GM10847 (cell line): ENCODE measurements around the gene RTN4RL1.

Experiments
- POLR2A ChIP-seq: IDR thresholded peaks from 2 replicates; pipeline ENCODE4 v1.6.1; 2011; ENCODE audit not compliant: insufficient read length; ENCODE audit errors: extremely low read depth

The RTN4RL1 gene

DNA sequence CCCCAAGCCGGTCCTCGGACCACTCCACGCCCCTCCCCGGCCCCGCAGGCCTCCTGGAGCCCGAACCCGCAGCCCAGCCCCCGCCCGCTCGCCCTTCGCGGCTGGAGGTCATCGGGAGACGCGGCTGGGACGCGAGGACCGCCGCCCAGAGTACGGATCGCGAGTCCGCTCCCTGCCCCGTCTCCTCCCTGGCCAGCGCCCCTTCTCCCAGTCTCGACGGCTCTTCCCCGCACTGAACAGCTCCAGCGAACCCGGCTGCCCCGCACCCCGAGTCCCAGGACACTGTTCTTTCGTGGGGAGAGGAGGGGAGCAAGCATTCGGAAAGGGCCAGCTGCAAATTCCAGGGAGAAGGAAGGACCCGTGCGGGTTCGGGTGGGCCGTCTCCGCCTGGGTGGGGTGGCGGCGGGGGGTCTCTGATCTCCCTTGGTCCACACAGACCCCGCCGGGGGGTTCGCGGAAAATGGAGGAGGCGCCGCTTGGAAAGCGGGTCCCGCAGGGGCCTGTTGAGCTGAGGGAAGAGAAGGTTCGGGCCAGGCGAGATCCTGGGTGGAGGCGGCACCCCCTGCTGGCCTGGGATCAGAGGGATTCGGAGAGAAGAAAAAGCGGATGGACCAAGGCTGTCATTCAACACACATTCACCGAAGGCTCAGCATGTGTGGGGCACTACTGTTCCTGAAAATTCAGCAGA is 632 bp upstream of the RTN4RL1 start:
- TF ChIP-seq POLR2A: no peak

DNA sequence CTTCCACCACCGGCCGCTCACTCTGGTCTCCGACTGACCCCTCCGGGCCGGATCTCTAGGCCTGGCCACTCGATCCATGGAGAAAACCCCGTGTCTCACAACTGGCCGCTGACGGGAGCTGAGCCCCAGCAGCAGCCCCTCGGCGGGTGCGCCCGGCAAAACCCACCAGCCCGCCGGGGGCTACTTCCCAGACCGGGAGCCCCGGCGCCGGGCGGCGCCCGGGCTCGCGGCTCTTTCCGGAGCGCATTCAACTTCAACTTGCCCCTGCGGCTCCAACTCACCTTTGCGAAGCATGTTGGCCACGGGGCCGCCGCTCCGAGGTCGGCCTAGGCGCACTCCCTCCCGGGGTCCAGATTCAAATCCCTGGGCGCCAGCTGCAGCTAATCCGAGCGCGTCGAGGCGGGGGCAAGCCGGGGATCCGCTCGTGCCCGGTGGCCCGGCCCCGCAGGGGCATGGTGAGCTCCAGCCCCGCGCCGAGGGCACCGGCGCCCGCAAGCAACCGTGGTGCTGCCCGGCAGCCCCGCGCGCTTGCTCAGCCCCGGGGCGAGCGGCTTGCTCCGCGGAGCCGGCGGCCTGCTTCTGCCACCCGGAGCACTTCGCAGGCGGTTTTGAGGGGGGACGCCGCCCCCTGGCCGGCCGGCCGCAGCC is 438 bp downstream of the RTN4RL1 start:
- TF ChIP-seq POLR2A: no peak

DNA sequence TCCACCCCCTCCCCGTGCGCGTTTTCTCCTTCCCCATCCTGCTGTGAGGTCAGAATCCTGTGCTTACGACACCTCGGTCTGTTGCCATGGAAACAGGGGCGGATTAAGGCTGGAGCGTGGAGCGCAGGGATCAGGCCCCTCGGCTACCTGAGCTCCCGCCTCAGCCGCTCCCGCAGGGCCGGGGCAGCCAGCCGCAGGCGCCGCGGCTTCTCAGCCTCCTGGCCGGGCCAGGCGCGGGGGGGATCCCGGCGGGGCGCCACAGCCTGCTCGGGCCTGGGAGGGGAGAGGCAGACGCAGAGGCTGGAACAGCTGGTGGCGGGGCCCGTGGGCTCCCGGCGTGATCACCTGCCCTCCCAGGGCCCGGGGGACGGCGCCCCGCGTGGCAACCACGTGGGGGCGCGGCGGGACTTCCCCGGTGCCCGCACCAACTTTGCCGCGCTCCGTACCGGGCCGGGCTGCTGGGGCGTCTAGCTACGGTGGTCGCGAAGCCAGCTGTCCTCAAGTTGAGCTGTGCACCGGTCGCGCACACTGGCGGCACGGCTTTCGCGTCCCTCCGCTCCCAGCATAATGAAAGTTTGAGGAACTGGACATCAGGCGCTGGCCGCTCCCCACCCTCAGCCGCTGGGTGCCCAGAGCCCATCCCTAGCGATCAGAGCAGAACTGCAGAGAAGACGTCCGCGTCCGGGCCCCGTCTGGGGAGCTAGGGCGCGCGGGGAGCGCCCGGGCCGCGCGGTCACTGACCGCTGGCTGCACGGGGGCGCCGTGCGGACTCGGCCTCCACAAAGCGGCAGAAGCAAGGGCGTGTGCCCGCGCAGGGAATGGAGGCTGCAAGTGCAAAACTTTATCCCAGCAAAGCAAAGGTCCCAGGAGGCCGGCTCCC is 1.2 kb downstream of the RTN4RL1 start:
- TF ChIP-seq POLR2A: no peak

DNA sequence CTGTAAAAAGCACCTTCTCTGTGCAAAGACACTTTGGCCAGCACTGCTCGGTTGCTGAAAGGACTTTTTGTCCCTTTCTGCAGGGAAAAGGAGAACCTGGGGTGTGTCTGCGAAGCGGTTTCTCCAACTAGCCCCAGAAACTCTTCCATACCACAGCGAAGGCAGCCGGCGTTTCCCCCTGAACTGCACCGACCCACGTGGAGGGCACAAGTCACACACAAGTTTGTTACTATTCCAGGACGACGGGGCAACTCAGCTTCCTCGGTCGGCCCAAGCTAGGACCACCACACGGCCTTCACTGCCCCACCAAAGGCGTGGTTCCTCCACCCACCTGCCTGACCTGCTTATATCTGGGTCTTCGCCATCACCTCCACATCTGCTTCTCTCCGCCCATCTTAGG is 1.9 kb downstream of the RTN4RL1 start:
- TF ChIP-seq POLR2A: no peak

DNA sequence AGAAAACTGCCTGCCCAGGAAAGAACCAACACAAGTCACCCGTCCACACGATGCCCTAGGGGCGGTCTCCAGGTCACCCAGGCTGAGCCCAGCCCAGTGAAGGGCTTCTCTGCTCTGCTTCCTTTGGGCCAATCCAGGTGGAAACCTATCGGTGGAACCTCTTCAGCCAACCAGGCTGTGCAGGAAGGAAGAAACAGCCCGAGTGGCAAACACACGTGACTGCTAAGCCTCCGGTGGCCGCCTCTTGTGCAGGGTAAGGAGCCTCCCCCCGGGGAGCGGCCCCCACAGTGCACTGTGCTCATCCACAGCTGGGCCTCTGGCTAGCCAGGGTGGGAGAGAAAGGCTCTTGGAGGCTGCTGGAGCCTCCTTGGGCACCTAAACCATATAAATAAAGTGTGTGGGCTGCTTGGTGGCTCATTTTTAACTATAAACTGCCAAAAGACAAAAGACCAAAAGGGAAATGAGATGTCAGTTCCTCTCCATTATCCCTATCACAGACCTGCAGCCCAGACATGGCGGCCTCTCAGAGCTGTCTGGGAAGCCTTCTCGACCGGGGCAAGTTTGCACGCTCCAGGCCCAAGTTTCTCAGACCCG is 2.4 kb downstream of the RTN4RL1 start:
- no peak for TF ChIP-seq POLR2A

DNA sequence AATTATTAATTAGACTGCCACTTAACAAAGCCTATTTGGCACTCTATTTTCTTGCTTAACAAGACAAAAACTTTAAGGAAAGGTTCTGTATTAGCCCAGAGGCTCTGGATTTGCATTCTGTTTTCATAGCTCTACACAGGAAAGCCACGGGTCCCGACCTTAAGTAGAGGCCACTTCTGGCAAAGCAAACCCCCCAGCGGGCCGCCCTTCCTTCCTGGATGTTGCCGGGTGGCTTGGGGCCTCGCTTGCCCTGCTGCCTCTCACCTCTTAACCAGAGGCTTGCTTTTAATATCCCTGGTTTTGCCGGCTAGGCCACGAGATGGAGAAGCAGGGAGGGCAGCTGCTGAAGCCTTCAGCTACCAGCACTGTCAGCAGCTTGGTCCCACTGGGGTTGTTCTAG is 4.4 kb downstream of the RTN4RL1 start:
- no peak for TF ChIP-seq POLR2A

DNA sequence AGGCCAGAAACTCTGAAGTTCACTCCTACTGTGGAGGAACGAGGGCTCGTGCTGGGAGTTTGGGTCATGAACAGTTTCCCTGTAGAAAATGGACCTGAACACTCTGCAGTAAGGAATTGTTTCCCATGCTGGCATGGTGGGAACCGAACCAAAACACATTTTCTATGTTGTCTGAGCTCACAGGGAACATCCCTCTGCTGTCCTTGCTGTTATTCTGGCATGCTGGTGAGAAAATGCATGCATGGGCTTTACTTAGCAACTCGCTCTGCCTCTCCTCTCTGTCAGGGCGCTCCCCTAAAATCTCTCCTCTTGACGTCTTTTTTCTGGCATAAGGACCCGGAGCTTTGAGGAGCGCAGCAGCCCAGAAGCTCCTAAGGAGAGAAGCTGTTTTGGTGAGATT is 5.4 kb downstream of the RTN4RL1 start:
- no peak for TF ChIP-seq POLR2A

DNA sequence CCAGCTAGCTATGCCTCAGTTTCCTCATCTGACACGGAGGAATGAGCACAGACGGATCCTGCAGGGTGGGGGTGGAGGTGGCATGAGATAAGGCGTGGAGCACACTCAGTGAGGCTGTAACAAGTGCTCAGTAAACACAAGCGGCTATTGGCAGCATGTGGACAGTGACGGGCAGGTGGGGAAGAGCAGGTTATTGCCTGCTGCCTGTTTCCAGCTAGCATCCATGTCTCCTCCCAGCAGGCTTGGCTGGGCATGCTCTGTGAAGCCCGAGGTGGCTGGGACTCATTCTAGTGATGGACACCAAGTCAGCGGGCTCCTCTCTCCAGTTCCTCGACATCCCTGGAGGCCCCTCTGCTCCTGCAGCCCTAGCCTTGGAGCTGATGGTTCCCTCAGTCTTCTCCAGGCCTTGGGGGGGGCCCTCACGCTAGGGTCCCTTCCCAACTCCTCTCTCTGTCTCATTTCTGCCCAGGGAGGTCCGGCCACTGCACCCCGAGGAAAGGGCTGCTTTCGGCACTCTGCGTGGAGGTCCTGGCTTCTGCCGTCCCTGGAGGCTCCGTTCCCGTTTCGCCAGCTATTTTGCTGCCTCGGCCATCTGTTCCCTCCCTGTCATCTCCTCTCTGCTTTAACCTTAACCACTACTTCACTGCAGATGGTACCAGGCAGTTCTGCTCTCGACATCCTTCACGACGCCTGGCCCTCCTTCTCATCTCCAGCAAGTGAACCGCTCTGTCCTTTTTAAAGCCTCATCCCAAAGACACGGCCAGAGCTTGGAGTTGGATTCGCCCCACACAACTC is 6.2 kb downstream of the RTN4RL1 start:
- TF ChIP-seq POLR2A: no peak

DNA sequence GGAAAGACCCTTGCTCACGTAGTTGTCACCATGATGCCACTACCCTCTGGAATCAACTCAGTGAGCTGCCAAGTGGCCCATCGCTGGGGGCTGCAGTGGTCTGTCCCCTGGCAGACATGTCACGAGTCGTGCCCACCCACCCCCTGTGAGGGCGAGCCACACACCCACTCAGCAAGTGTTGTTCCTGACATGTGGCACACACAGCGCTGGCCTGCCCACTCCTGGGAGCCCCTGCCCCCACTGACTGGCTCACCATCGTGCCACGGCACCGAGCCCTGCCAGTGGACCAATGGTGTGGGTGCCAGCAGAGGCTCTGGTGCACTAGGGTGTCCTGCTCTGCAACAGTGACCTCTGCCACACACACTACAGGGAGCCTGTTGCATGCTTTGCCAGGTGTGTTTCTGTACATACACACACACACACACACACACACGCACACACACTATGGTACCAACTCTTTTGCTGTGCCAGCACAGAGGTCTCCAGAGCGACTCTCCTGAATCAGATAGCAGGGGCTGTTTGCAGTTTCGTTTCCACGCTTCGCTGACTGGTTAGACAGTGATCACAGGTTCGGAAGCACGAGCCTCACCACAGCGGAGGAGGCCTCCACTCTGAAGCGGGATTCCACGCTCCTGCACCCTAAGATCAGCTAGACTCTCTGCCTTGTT is 7.7 kb downstream of the RTN4RL1 start:
- no peak for TF ChIP-seq POLR2A

DNA sequence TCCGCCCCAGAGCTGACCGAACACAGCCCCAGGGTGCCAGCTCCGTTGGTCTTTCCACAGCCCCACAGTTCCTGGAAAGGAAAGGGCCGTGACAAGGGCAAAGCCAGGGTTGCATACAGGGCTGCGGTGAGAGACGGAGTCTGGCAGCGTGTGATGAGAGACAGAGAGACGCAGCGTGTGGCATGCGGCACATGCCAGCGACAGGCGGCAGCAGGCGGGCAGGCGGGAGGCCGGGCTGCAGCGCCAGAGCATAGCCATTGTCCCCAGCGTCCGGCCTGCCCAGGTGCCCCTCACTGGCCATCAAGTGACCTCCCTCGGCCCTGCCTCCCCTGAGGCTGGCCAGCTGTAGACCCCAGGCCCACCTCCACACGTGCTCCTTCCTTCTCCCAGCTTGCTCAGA is 8.6 kb downstream of the RTN4RL1 start:
- TF ChIP-seq POLR2A: no peak

DNA sequence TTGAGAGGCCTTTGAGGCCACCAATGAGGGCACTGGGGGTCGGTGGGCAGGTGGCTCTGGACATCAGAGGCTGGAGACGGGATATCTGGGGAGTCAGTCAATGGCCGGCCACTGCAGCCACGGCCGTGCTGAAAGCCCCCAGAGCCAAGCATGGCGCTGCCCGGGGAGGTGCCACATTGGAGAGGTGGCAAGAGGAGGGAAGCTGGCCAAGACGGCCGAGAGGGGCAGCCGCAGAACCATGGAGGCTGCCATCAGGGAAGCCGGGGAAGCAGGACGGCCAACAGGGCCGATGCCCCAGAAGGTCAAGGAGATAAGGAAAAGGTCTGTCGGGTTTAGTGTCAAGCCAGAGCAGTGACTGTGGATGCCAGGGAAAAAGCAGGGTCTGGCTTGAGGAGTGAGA is 9.8 kb downstream of the RTN4RL1 start:
- TF ChIP-seq POLR2A: no peak

DNA sequence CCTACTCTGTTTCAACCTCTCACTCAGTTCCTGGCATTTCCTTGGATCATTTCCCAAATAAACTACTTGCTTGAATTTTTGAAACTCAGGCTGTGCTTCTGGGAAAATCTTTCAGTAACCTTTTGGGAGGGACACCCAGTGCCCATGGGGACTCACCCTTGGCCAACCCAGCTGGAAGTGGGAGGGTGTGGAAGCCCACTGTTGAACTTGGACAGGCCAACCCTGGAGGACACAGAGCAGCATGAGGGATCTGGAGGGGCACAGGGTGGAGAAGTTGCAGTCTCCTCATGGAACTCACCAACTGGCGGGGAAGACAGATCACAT is 11.2 kb downstream of the RTN4RL1 start:
- no peak for TF ChIP-seq POLR2A

DNA sequence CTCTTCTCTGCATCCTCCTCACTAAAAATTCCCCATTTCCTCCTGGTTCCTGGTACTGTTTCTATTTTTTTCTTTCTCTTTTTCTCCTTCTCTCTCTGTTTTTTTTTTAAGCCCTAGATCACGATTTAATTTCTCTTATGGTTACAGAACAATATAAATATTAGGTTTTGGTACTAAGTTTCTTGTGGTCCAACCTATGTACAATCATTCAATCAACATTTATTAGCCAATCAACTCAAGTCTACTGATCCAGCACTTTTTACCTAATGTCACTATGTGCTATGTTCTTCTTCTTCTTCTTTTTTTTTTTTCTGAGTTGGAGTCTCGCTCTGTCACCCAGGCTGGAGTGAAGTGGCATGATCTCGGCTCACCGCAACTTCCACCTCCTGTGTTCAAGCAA is 12.6 kb downstream of the RTN4RL1 start:
- TF ChIP-seq POLR2A: no peak

DNA sequence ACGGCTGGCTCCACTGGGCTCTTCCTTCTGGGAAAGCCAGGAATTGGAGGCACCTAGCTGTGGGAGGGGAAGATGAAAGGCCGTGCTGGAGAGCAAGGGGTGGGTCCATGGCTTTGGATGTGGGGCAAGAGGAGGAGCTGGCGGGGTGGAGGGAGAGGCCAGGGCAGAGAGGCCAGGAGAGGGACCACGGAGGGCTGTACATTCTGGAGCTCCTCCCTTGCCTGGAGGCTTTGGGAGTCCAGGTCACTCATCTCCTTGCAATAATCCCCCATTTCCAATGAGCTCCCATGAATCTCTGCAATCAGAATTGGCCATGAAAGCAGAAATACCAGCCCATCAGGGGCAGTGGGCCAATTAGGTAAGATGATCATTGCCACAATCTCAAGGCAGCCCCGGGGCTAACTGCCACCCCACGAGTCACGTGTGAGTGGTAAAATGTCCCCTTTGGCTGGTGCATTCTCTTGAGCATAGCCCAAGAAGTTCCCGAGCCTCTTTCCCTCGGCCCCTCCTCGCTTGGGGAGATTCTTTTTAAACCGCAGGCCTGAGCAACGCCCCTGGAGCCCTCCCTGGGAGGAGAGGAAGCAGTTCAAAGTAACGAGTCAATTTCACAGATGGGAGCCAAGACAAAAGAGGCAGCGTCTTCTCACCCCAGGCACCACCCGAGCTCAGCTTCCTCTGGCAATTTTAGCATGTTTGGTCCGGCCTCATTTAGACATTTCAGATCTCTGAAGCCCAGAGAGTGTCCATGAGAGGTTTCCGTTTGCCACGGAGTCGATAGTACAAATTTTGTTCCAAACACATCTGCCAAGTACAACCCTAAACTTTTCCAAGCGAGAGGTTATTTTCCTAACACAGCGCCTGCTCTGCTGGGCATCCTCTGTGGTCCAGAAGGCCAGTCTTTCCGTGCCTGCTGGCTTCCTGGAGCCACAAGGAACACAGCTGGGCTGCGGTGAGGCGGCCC is 13.4 kb downstream of the RTN4RL1 start:
- TF ChIP-seq POLR2A: no peak

DNA sequence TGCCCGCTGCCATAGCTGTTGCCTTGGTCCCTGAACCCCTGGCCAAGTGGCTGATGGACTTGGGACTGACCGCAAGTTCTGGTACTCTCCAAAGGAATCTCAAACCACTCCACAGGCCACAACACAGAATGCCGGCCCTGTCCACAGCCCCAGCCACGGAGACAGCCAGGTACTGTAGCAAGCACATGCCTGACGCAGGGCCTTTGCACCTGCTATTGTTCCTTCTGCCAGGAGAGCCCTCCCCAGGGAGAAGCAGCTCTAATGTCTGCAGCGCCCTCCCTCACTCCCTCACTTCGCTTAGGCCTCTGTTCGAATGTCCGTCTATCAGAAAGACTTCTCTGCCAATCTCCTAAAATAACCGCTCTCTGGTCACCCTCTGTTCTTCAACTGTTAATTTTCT is 15.4 kb downstream of the RTN4RL1 start:
- no peak for TF ChIP-seq POLR2A
